Muscle of leg (tissue), 11 donors: Measurements from ENCODE around the gene MYOF. TPM values are rescaled to one million over a fixed set of nuclear protein-coding genes. Genes with fewer than 3 reads are reported as not detected.

Experiments
- DNase-seq: peaks from one replicate; pipeline ENCODE4 v3.0.0; 2013
- H3K27ac ChIP-seq: one replicate; pipeline ENCODE4 v1.5.1; 2013; ENCODE audit warnings: mild to moderate bottlenecking, low read length, control low read depth
- H3K27me3 ChIP-seq: one replicate; pipeline ENCODE4 v1.6.1; 2013; ENCODE audit warnings: low read length; ENCODE audit not compliant: control insufficient read depth, insufficient read depth
- H3K36me3 ChIP-seq: one replicate; pipeline ENCODE4 v1.6.1; 2013; ENCODE audit warnings: low read length; ENCODE audit not compliant: control insufficient read depth, insufficient read depth
- H3K4me1 ChIP-seq: one replicate; pipeline ENCODE4 v1.6.1; 2013; ENCODE audit warnings: low read length; ENCODE audit not compliant: control insufficient read depth, insufficient read depth
- H3K4me3 ChIP-seq: one replicate; pipeline ENCODE4 v1.5.1; 2013; ENCODE audit warnings: low read length, control low read depth
- H3K9me3 ChIP-seq: replicated peaks from 2 replicates; pipeline ENCODE4 v1.6.1; 2013; ENCODE audit warnings: low read depth, low read length; ENCODE audit not compliant: control insufficient read depth
- WGBS: methylation state at CpG from one replicate; pipeline ENCODE4 v1.1.5; 2013; ENCODE audit warnings: missing lambda C conversion rate; ENCODE audit not compliant: insufficient coverage; 5-methylcytosine and 5-hydroxymethylcytosine counted together
- polyA plus RNA-seq, 8 donors: library from polyadenylated mRNA; unstranded; fragments of 120-200 nt; gene quantifications; one replicate each; pipeline versions ENCODE4 v1.2.1 to v1.2.3, GENCODE V29; 2013; ENCODE audit warnings: inconsistent platforms in 1 of 8, low replicate concordance in 1 of 8; ENCODE audit not compliant: insufficient read length in 8 of 8, insufficient read depth in 1 of 8
- total RNA-seq: library from RNA; stranded (reverse); fragments of 120-200 nt; gene quantifications from one replicate; pipeline ENCODE4 v1.2.4, GENCODE V29; 2013

MYOF gene
- total and polyA plus RNA-seq, 9 donors, result 37.6 to 85.0 (median 55.2) TPM

GRCh38 chr10:93379731-93380575, 102.2 kb downstream of the MYOF start:
- Histone ChIP-seq H3K4me1 (peaks cover 16% of the 10 kb centered on the region), H3K36me3 (peaks cover 35% of the 10 kb centered on the region), H3K9me3 (no peaks in the 10 kb centered on the region), H3K4me3 (no peak overlapping the region), H3K27ac (no peak overlapping the region), H3K27me3 (no peaks in the 10 kb centered on the region)
- no peak for DNase-seq
- 81% methylated on average over 4 of the region's 5 CpGs for WGBS

GRCh38 chr10:93378997-93379730, 103.0 kb downstream of the MYOF start:
- H3K27me3 ChIP-seq, result no peaks in the 10 kb centered on the region
- no peak overlapping the region for H3K27ac ChIP-seq
- H3K36me3 ChIP-seq, result peaks cover 39% of the 10 kb centered on the region
- WGBS, result no CpG with 5 or more reads among the region's 3 CpGs
- no peak for DNase-seq
- H3K4me3 ChIP-seq, result no peak overlapping the region
- peaks cover 16% of the 10 kb centered on the region for H3K4me1 ChIP-seq
- no peaks in the 10 kb centered on the region for H3K9me3 ChIP-seq

- no CpG with 5 or more reads among the region's 2 CpGs for WGBS
- peak overlapping the region; percentile 92 for H3K27ac ChIP-seq
These were observed 104.1 kb downstream of the MYOF start for GRCh38 chr10:93378039-93378438.

GRCh38 chr10:93376372-93377293, 105.5 kb downstream of the MYOF start:
- peaks cover 46% of the 10 kb centered on the region for H3K36me3 ChIP-seq
- no peaks in the 10 kb centered on the region for H3K9me3 ChIP-seq
- peak overlapping the region; percentile 92 for H3K27ac ChIP-seq
- H3K4me1 ChIP-seq, result peaks cover 7% of the 10 kb centered on the region
- peak; percentile 94 for DNase-seq
- no peak overlapping the region for H3K4me3 ChIP-seq
- WGBS, result 35% methylated on average over 3 of the region's 10 CpGs
- no peaks in the 10 kb centered on the region for H3K27me3 ChIP-seq

More at GRCh38 chr10:93378039-93378438, 104.1 kb downstream of the MYOF start:
- H3K4me3 ChIP-seq, result no peak overlapping the region
- no peak for DNase-seq
- H3K27me3 ChIP-seq, result no peaks in the 10 kb centered on the region
- peaks cover 7% of the 10 kb centered on the region for H3K4me1 ChIP-seq
- peaks cover 37% of the 10 kb centered on the region for H3K36me3 ChIP-seq
- H3K9me3 ChIP-seq, result no peaks in the 10 kb centered on the region

GRCh38 chr10:93370961-93371360, 111.2 kb downstream of the MYOF start:
- H3K27me3 ChIP-seq, result no peaks in the 10 kb centered on the region
- no peaks in the 10 kb centered on the region for H3K4me1 ChIP-seq
- no peak overlapping the region for H3K4me3 ChIP-seq
- H3K9me3 ChIP-seq, result no peaks in the 10 kb centered on the region
- H3K27ac ChIP-seq, result no peak overlapping the region
- no CpG with 5 or more reads among the region's 1 CpG for WGBS
- no peak for DNase-seq
- peaks cover 44% of the 10 kb centered on the region for H3K36me3 ChIP-seq

GRCh38 chr10:93369588-93370164, 112.5 kb downstream of the MYOF start:
- peaks cover 45% of the 10 kb centered on the region for H3K36me3 ChIP-seq
- H3K27me3 ChIP-seq, result no peaks in the 10 kb centered on the region
- H3K27ac ChIP-seq, result no peak overlapping the region
- no peak overlapping the region for H3K4me3 ChIP-seq
- H3K9me3 ChIP-seq, result no peaks in the 10 kb centered on the region
- DNase-seq, result peak; percentile 37
- WGBS, result no CpG with 5 or more reads among the region's 6 CpGs
- no peaks in the 10 kb centered on the region for H3K4me1 ChIP-seq

GRCh38 chr10:93368210-93368609, 113.9 kb downstream of the MYOF start:
- H3K27me3 ChIP-seq, result no peaks in the 10 kb centered on the region
- no peaks in the 10 kb centered on the region for H3K4me1 ChIP-seq
- H3K4me3 ChIP-seq, result no peak overlapping the region
- no CpG with 5 or more reads among the region's 2 CpGs for WGBS
- peaks cover 42% of the 10 kb centered on the region for H3K36me3 ChIP-seq
- no peak overlapping the region for H3K27ac ChIP-seq
- DNase-seq, result no peak
- H3K9me3 ChIP-seq, result no peaks in the 10 kb centered on the region

GRCh38 chr10:93367664-93368063, 114.5 kb downstream of the MYOF start:
- Histone ChIP-seq H3K27ac (no peak overlapping the region), H3K9me3 (no peaks in the 10 kb centered on the region), H3K36me3 (peaks cover 37% of the 10 kb centered on the region), H3K4me3 (no peak overlapping the region), H3K4me1 (no peaks in the 10 kb centered on the region), H3K27me3 (no peaks in the 10 kb centered on the region)
- WGBS, result 100% methylated on average over 1 of the region's 3 CpGs
- no peak for DNase-seq

- no peaks in the 10 kb centered on the region for H3K4me1 ChIP-seq
- H3K9me3 ChIP-seq, result no peaks in the 10 kb centered on the region
- H3K36me3 ChIP-seq, result peaks cover 36% of the 10 kb centered on the region
- no peak for DNase-seq
- H3K27me3 ChIP-seq, result no peaks in the 10 kb centered on the region
- H3K4me3 ChIP-seq, result no peak overlapping the region
- no peak overlapping the region for H3K27ac ChIP-seq
- no CpG with 5 or more reads among the region's 1 CpG for WGBS
These were observed 117.2 kb downstream of the MYOF start for GRCh38 chr10:93364966-93365365.
